ENCODE measurements around the gene CCDC85A.

DNA sequence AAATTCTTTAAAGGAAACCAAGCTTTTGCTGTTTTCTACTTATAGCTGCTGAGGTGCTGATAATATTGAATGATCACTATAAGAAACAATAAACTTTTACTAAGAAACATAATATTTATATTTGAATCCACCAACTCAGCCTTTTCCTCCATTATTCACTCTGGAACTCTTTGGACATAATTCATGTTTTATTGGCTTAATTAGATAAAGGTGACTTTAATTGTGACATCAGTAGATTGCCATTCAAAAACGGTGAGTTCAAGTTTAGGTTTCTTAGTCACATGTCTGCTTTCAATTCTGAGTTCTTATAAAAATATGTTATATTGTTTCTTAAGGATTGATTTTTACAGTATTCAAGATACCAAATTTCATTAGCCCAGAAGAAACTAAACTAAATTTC, 24.0 kb downstream of the CCDC85A start:
- TF ChIP-seq REST (IDR thresholded peaks at IDR 0.05; ENCODE audit: unreplicated experiment): no peak
- no peak for TF ChIP-seq CTCF (conservative IDR thresholded peaks at IDR 0.05; ENCODE audit: low read depth in 2 of 2)
- TF ChIP-seq POLR2AphosphoS5 (IDR thresholded peaks at IDR 0.05; ENCODE audit: low read depth): no peak
- no peak for TF ChIP-seq EZH2 (IDR thresholded peaks at IDR 0.05; ENCODE audit: low read depth, unreplicated experiment)
- TF ChIP-seq, protein P1, sequence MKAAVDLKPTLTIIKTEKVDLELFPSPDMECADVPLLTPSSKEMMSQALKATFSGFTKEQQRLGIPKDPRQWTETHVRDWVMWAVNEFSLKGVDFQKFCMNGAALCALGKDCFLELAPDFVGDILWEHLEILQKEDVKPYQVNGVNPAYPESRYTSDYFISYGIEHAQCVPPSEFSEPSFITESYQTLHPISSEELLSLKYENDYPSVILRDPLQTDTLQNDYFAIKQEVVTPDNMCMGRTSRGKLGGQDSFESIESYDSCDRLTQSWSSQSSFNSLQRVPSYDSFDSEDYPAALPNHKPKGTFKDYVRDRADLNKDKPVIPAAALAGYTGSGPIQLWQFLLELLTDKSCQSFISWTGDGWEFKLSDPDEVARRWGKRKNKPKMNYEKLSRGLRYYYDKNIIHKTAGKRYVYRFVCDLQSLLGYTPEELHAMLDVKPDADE (IDR thresholded peaks at IDR 0.05): no peak
- no peak for TF ChIP-seq ZNF114 (CRISPR knock-in tag; IDR thresholded peaks at IDR 0.05)
- TF ChIP-seq NANOG (IDR thresholded peaks at IDR 0.05; ENCODE audit: borderline replicate concordance): no peak
- TF ChIP-seq EZH2phosphoT487 (IDR thresholded peaks at IDR 0.05; ENCODE audit: unreplicated experiment): no peak

Data from GM23338 (cell line).